CD4-positive, alpha-beta T cell (primary cell): ENCODE measurements around the gene PTPRD. TPM values are rescaled to one million over a fixed set of nuclear protein-coding genes. Genes with fewer than 3 reads are reported as not detected.
"Not testable (repeated sequence)": the region's sequence is repeated elsewhere in the genome, so short reads cannot be mapped to it uniquely, and the experiment has no call there.

Source experiments
- ATAC-seq: fragments of 200-7000 bp; cut with Tn5 transposase; one replicate; pipeline ENCODE4 v1.10.0; 2022; ENCODE audit warnings: mild to moderate bottlenecking; ENCODE audit not compliant: poor library complexity
- CTCF ChIA-PET: fragments of 350-600 bp; sonication (Branson Sonifier 250); formaldehyde crosslinking; loops from one replicate; lab custom pipeline; 2021; ENCODE audit warnings: antibody characterized with exemption, inconsistent platforms; lab: Charles Lee
- POLR2A ChIA-PET: fragments of 350-600 bp; sonication (Branson Sonifier 250); formaldehyde crosslinking; loops from one replicate; lab custom pipeline; 2021; ENCODE audit warnings: antibody characterized with exemption, inconsistent platforms; lab: Charles Lee
- DNase-seq, 14 experiments: peaks; one replicate each; pipeline ENCODE4 v3.0.0-alpha.2; 2013 to 2020; ENCODE audit warnings: mixed read lengths in 2 of 14
- H3K27ac ChIP-seq, 2 donors: one replicate each; pipeline versions ENCODE4 v1.5.1 to v1.7.0; 2013; ENCODE audit warnings: low read length in 2 of 2, low read depth in 1 of 2, mild to moderate bottlenecking in 1 of 2
- H3K27me3 ChIP-seq, 2 experiments: 1 replicate in 1 of 2; 2 replicates in 1 of 2; pipeline versions ENCODE4 v1.6.1 to v1.7.0; 2013; ENCODE audit warnings: low read length in 2 of 2, control low read depth in 1 of 2, mild to moderate bottlenecking in 1 of 2, moderate library complexity in 1 of 2; ENCODE audit not compliant: insufficient read depth in 2 of 2, control insufficient read depth in 1 of 2
- H3K36me3 ChIP-seq: one replicate; pipeline ENCODE4 v1.6.1; 2013; ENCODE audit warnings: low read length, control low read depth; ENCODE audit not compliant: insufficient read depth
- H3K4me1 ChIP-seq: one replicate; pipeline ENCODE4 v1.6.1; 2013; ENCODE audit warnings: low read length, control low read depth; ENCODE audit not compliant: insufficient read depth
- H3K4me3 ChIP-seq: one replicate; pipeline ENCODE4 v1.5.1; 2013; ENCODE audit warnings: mild to moderate bottlenecking, low read length, moderate library complexity
- H3K9me3 ChIP-seq, 2 experiments: 1 replicate in 1 of 2; 2 replicates in 1 of 2; pipeline versions ENCODE4 v1.6.1 to v1.7.0; 2013; ENCODE audit warnings: low read length in 2 of 2, mild to moderate bottlenecking in 2 of 2, control low read depth in 1 of 2, moderate library complexity in 1 of 2; ENCODE audit not compliant: control insufficient read depth in 1 of 2, insufficient read depth in 1 of 2
- H3K27ac Mint-ChIP-seq: one replicate; pipeline ENCODE4 v1.8.0; 2020; ENCODE audit warnings: mixed read lengths
- H3K27me3 Mint-ChIP-seq: one replicate; pipeline ENCODE4 v1.8.0; 2021; ENCODE audit warnings: mixed read lengths
- H3K36me3 Mint-ChIP-seq: one replicate; pipeline ENCODE4 v1.8.0; 2021; ENCODE audit warnings: low read depth, mixed read lengths
- H3K4me1 Mint-ChIP-seq: one replicate; pipeline ENCODE4 v1.8.0; 2021; ENCODE audit warnings: low read depth, mixed read lengths
- H3K4me3 Mint-ChIP-seq: one replicate; pipeline ENCODE4 v1.8.0; 2020; ENCODE audit warnings: mild to moderate bottlenecking, mixed read lengths
- H3K9me3 Mint-ChIP-seq: one replicate; pipeline ENCODE4 v1.8.0; 2020; ENCODE audit warnings: mixed read lengths
- CTCF ChIP-seq: fragments of 200-600 bp; IDR thresholded peaks from one replicate; pipeline ENCODE4 v1.8.0; 2022; ENCODE audit warnings: antibody characterized with exemption, mild to moderate bottlenecking
- intact Hi-C, 2 experiments: fragments of 100-400 bp; cut with DNase I in 1 of 2; cut with micrococcal nuclease in 1 of 2; formaldehyde crosslinking; loops; one replicate each; pipeline versions ENCODE4 v1.15.1 to v1.9.0; 2023 to 2025; cut with DNase I, micrococcal nuclease
- total RNA-seq, 174 experiments: library from RNA in 2 of 174; stranded (reverse) in 2 of 174; gene quantifications; one replicate each; pipeline ENCODE4 v1.2.3 and lab custom pipeline; 2021 to 2026

PTPRD gene
- total RNA-seq, 2 experiments from 2014 or later, result not detected

GRCh38 chr9:10512144-10512543, 100.7 kb downstream of the PTPRD start:
- POLR2A ChIA-PET, result no interaction called here
- Histone ChIP-seq H3K27me3 (no peaks in the 10 kb centered on the region), H3K4me3 (no peak overlapping the region), H3K36me3 (no peaks in the 10 kb centered on the region), H3K9me3 (peaks cover 0 to 4% of the 10 kb centered on the region in 2 experiments), H3K27ac (no peak overlapping the region), H3K4me1 (no peaks in the 10 kb centered on the region)
- intact Hi-C loops, result loop anchor here in 1 of 2 experiments (10.0 kb wide), 1 partner anchor 63 kb away; no protein-coding TSS in a partner anchor
- Mint-ChIP-seq H3K27ac (no peak overlapping the region), H3K27me3 (no peaks in the 10 kb centered on the region), H3K4me1 (no peaks in the 10 kb centered on the region), H3K4me3 (no peak overlapping the region), H3K36me3 (no peaks in the 10 kb centered on the region), H3K9me3 (peaks cover 22% of the 10 kb centered on the region)
- ATAC-seq, result no peak
- TF ChIP-seq CTCF, result no peak
- CTCF ChIA-PET, result no interaction called here
- no peak for DNase-seq

- Mint-ChIP-seq H3K9me3 (peaks cover 7% of the 10 kb centered on the region), H3K36me3 (no peaks in the 10 kb centered on the region), H3K4me3 (no peak overlapping the region), H3K4me1 (no peaks in the 10 kb centered on the region), H3K27ac (no peak overlapping the region), H3K27me3 (no peaks in the 10 kb centered on the region)
- Histone ChIP-seq H3K4me3 (no peak overlapping the region), H3K9me3 (peaks cover 4 to 13% of the 10 kb centered on the region in 2 experiments), H3K4me1 (no peaks in the 10 kb centered on the region), H3K27me3 (no peaks in the 10 kb centered on the region), H3K36me3 (no peaks in the 10 kb centered on the region), H3K27ac (no peak overlapping the region)
- intact Hi-C loops, result no loop called here
- ATAC-seq (no peak), DNase-seq (no peak)
- ChIA-PET CTCF (no interaction called here), POLR2A (no interaction called here)
- no peak for TF ChIP-seq CTCF
These were observed 123.9 kb downstream of the PTPRD start for GRCh38 chr9:10488937-10489336.

DNA sequence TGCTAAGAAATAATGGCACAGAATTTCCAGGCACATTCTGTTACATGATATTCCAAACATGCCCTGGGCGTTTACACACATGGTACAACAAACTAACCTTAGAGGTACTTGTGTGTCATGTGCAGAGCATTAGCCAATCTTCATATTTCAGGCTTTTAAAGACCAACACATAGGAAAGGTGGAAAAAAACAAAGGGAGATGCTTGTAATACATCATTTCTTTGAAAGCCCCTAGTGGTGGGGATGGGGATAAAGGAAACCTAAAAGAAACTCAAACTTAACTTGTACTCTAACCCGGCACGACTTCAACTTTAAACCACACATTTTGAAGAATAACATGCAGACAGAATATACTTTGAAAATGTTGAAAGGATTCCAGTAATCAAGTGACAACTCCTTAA, 133.6 kb downstream of the PTPRD start:
- H3K4me3 Mint-ChIP-seq, result no peak overlapping the region
- H3K27ac Mint-ChIP-seq, result no peak overlapping the region
- no peaks in the 10 kb centered on the region for H3K36me3 Mint-ChIP-seq
- no peaks in the 10 kb centered on the region for H3K36me3 ChIP-seq
- H3K9me3 ChIP-seq, result peaks cover 0 to 4% of the 10 kb centered on the region in 2 experiments
- no peak overlapping the region for H3K4me3 ChIP-seq
- TF ChIP-seq CTCF, result no peak
- intact Hi-C loops, result loop anchor here in 1 of 2 experiments (5.0 kb wide), 1 partner anchor 38 kb away; no protein-coding TSS in a partner anchor
- ATAC-seq (no peak), DNase-seq (no peak)
- H3K4me1 Mint-ChIP-seq, result no peaks in the 10 kb centered on the region
- H3K27me3 Mint-ChIP-seq, result no peaks in the 10 kb centered on the region
- H3K27ac ChIP-seq, result no peak overlapping the region
- ChIA-PET CTCF (no interaction called here), POLR2A (no interaction called here)
- no peaks in the 10 kb centered on the region for H3K4me1 ChIP-seq
- no peaks in the 10 kb centered on the region for H3K27me3 ChIP-seq
- H3K9me3 Mint-ChIP-seq, result peaks cover 13% of the 10 kb centered on the region

GRCh38 chr9:10449201-10449617, 163.6 kb downstream of the PTPRD start:
- H3K27me3 ChIP-seq, H3K36me3 Mint-ChIP-seq, H3K36me3 ChIP-seq, H3K4me1 Mint-ChIP-seq, H3K4me1 ChIP-seq, ATAC-seq, CTCF ChIA-PET, H3K27ac Mint-ChIP-seq, H3K4me3 Mint-ChIP-seq, H3K9me3 ChIP-seq, H3K27ac ChIP-seq, POLR2A ChIA-PET, intact Hi-C loops, H3K27me3 Mint-ChIP-seq, H3K4me3 ChIP-seq: not testable (repeated sequence)
- DNase-seq, result peak in 1 of 14 experiments; percentile 3
- H3K9me3 Mint-ChIP-seq, result peaks cover 11% of the 10 kb centered on the region
